AG04449 (cell line): Measurements from ENCODE around the gene PDCD10.

Source experiments
- CTCF ChIA-PET: fragments of 350-600 bp; formaldehyde crosslinking; extraction: SDS; loops from one replicate; lab custom pipeline; 2021; ENCODE audit warnings: antibody characterized with exemption; lab: Yijun Ruan, JAX
- POLR2A ChIA-PET: fragments of 400-600, 350-600 bp; formaldehyde crosslinking; extraction: SDS; loops from one replicate; lab custom pipeline; 2020; ENCODE audit warnings: antibody characterized with exemption, inconsistent platforms; lab: Yijun Ruan, JAX
- DNase-seq: peaks from one replicate; pipeline ENCODE4 v3.0.0-alpha.2; 2010; ENCODE audit warnings: low read depth, low spot score
- H3K4me3 ChIP-seq: 2 replicates; pipeline ENCODE4 v1.5.1; 2011; ENCODE audit warnings: low read depth, mild to moderate bottlenecking, control low read depth, low read length
- CTCF ChIP-seq: IDR thresholded peaks from one replicate; pipeline ENCODE4 v1.5.1; 2011; ENCODE audit warnings: mild to moderate bottlenecking, moderate library complexity, low read length, control low read depth, inconsistent platforms; ENCODE audit not compliant: insufficient read depth; ENCODE audit errors: missing control alignments

PDCD10 gene

DNA sequence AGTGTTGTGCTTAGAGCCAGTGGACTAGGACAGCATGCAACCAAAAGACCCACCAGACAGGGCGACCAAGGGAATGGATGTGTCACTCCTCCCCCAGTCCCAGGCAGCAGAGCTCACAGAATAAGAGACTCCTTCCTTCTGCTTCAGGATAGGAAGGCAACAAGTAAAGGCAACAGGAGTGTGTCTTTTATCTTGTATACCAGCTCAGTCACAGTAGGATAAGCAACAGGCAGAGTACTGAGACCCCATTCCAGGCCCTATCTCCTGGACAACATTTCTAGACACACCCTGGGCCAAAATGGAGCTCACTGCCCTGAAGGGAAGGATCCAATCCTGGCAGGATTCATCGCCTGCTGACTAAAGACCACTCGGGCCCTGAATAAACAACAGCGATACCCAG is 25.0 kb downstream of the PDCD10 start:
- no peak for DNase-seq
- TF ChIP-seq CTCF = no peak
- ChIA-PET CTCF (no interaction called here), POLR2A (no interaction called here)
- no peak overlapping the region for H3K4me3 ChIP-seq

GRCh38 chr3:167705840-167706239 is 28.9 kb downstream of the PDCD10 start:
- POLR2A ChIA-PET = no interaction called here
- CTCF ChIA-PET = interaction anchor here (8.0 kb wide), 1 partner anchor 21 kb away, joined by 38 read pairs; no protein-coding TSS in a partner anchor
- H3K4me3 ChIP-seq = no peak overlapping the region
- DNase-seq = no peak
- TF ChIP-seq CTCF = no peak

DNA sequence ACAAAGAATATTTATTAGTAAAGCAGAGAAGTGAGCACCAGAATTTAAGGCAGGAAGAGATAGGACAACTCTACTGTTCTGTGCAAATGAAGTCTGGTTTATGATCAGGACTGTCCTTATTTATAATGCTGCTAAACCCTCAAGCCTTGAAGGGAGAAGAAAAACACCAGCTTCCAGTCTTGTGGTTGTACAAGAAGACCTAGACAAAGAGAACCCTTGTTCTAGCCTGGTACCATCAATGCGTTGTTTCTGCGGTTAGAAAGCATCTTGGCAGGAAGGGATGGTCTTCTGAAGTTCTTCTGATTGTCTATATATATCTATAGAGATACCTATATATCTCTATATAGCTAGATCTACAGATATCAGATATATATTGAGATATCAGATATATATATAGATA is 33.8 kb downstream of the PDCD10 start:
- ChIA-PET POLR2A (no interaction called here), CTCF (interaction anchor here (8.0 kb wide), 1 partner anchor 16 kb away, joined by 38 read pairs; no protein-coding TSS in a partner anchor)
- H3K4me3 ChIP-seq = no peak overlapping the region
- TF ChIP-seq CTCF = no peak
- no peak for DNase-seq

- CTCF ChIA-PET = no interaction called here
- DNase-seq = no peak
- no peak overlapping the region for H3K4me3 ChIP-seq
- POLR2A ChIA-PET = no interaction called here
- no peak for TF ChIP-seq CTCF
Measured at GRCh38 chr3:167700046-167700445, 34.6 kb downstream of the PDCD10 start.

DNA sequence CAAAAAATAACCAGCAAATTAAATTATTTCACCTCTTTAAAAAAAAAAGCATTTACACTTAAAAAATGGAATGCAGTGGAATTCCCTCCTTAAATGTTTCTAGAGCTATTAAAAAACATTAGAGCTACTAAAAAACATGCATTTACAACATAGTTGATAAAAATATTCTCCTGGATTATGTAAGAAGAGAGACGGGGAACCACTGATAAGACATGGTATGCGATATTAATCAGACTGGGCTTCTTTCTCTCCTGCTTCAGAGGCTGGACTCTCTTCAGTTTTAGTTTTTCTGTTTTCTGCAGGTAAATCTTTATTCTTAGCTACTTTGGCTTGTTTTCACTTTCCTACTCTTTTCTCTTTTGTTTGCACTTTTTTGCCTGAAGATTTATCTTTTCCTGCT is 40.6 kb downstream of the PDCD10 start:
- ChIA-PET POLR2A (no interaction called here), CTCF (interaction anchor here (3.0 kb wide), 1 partner anchor 10 kb away, joined by 30 read pairs; no protein-coding TSS in a partner anchor)
- no peak for TF ChIP-seq CTCF
- no peak overlapping the region for H3K4me3 ChIP-seq
- no peak for DNase-seq

- no peak for DNase-seq
- ChIA-PET CTCF (no interaction called here), POLR2A (no interaction called here)
- TF ChIP-seq CTCF = no peak
- H3K4me3 ChIP-seq = no peak overlapping the region
Measured at GRCh38 chr3:167691366-167691765, 43.3 kb downstream of the PDCD10 start.
